ENCODE results near the gene CDH6. TPM values are rescaled to one million over a fixed set of nuclear protein-coding genes. Genes with fewer than 3 reads are reported as not detected.

The CDH6 gene
- total RNA-seq, 1 donor from 2014 or later = 127 TPM

- TF ChIP-seq, protein P1, sequence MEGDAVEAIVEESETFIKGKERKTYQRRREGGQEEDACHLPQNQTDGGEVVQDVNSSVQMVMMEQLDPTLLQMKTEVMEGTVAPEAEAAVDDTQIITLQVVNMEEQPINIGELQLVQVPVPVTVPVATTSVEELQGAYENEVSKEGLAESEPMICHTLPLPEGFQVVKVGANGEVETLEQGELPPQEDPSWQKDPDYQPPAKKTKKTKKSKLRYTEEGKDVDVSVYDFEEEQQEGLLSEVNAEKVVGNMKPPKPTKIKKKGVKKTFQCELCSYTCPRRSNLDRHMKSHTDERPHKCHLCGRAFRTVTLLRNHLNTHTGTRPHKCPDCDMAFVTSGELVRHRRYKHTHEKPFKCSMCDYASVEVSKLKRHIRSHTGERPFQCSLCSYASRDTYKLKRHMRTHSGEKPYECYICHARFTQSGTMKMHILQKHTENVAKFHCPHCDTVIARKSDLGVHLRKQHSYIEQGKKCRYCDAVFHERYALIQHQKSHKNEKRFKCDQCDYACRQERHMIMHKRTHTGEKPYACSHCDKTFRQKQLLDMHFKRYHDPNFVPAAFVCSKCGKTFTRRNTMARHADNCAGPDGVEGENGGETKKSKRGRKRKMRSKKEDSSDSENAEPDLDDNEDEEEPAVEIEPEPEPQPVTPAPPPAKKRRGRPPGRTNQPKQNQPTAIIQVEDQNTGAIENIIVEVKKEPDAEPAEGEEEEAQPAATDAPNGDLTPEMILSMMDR (conservative IDR thresholded peaks at IDR 0.05) = no peak
- H3K4me3 Mint-ChIP-seq = no peak overlapping the region
- H3K9me3 Mint-ChIP-seq = peaks cover 5% of the 10 kb centered on the region
- H3K36me3 Mint-ChIP-seq = no peaks in the 10 kb centered on the region
- H3K4me1 Mint-ChIP-seq (ENCODE audit: unreplicated experiment) = no peaks in the 10 kb centered on the region
- no peak overlapping the region for H3K27ac Mint-ChIP-seq
- peaks cover 9% of the 10 kb centered on the region for H3K27me3 Mint-ChIP-seq
- no peak for DNase-seq (ENCODE audit: extremely low spot score, unreplicated experiment)
These were observed 173.5 kb downstream of the CDH6 start for GRCh38 chr5:31366941-31367340.

DNA sequence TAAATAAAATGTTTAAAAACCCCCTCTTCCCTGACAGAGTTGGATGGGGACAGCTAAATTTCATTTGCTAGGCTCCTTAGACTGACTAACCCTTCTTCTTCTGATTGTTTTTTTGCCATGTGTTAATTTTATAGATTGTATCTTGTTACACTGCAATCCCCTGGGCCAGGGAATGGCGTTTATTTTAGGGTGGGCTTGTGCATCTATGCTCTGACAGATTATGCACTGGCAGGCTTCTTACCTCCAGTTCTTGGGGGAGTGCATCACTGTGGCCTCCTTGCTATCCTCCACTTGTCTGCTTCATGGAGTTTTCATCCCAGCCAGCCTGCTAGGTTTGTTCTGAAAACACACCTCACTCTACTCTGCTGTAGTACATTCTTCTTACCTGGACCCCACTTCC is 178.6 kb downstream of the CDH6 start:
- TF ChIP-seq, protein P1 (conservative IDR thresholded peaks at IDR 0.05) = no peak
- H3K36me3 Mint-ChIP-seq = no peaks in the 10 kb centered on the region

DNA sequence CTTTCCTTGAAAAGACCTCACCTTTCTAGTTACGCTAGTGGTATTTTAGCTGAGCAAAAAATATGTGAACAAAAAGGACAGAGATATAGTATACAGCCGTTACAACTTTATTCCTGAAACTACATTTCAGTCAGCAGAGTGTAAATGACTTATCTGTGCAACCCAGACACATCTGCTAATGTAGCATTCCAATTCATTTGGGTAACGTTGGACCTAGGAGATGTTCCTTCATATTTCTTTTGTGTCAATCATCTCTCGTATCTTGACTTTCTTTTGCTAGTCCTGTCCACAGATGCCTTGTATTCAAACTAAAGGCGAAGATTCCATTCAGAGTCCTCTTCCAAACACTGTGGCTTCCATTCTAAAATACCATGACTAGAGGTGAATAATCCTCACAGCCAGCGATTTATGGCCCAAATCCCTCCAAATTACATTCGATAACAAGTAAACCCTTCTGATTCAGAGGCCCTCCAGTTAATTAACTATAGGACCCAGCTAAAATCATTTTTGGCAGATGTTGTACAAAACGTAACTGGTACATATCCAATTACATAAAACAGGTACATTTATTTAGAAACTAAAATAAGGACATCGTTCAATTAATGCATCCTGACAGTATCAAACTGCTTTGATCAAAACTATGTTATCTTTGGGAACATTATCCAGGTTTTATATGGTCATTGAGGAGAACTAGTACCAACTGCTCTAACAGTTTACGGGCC is 182.7 kb downstream of the CDH6 start:
- DNase-seq (ENCODE audit: extremely low spot score, unreplicated experiment) = no peak
- H3K27ac Mint-ChIP-seq = no peak overlapping the region
- H3K4me3 Mint-ChIP-seq = no peak overlapping the region
- H3K27me3 Mint-ChIP-seq = peaks cover 15% of the 10 kb centered on the region
- H3K36me3 Mint-ChIP-seq = no peaks in the 10 kb centered on the region
- H3K9me3 Mint-ChIP-seq = no peaks in the 10 kb centered on the region
- no peaks in the 10 kb centered on the region for H3K4me1 Mint-ChIP-seq (ENCODE audit: unreplicated experiment)
- TF ChIP-seq, protein P1 (conservative IDR thresholded peaks at IDR 0.05) = no peak

More for the DNA sequence above, 178.6 kb downstream of the CDH6 start:
- Mint-ChIP-seq H3K4me3 (no peak overlapping the region), H3K9me3 (no peaks in the 10 kb centered on the region), H3K4me1 (ENCODE audit: unreplicated experiment) (no peaks in the 10 kb centered on the region), H3K27me3 (peaks cover 15% of the 10 kb centered on the region), H3K27ac (no peak overlapping the region)
- DNase-seq (ENCODE audit: extremely low spot score, unreplicated experiment) = no peak

DNA sequence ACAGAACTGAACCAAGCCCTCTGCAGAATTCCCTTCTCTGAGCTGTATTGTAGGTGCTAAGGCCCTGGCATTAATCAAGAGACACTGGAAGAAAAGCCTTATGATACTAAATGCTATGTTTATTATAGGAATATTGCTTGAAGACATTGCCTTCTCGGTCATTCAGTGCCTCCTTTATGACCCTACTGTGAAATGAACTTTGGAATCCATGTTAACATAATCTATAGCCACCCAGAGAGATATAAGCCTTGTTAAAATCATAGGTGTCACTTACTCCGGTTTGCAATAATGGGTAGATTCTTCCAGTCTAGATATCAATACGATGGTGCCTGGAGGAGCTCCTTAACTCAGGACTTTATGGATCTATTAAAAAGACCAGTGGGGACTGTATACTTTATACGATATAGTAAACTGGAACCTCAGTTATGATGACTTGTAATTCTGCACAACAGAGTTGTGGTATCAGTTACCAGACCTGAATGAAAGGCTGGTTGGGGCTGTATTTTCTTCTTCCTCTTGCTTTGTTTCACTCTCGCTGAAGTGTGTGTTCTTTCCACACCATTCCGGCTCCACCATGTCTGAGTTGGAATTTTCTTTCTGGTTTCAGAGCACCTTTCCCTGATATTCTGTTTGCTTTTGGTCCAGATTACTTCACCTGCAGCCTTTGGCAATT is 183.9 kb downstream of the CDH6 start:
- DNase-seq (ENCODE audit: extremely low spot score, unreplicated experiment) = no peak
- Mint-ChIP-seq H3K9me3 (no peaks in the 10 kb centered on the region), H3K4me1 (ENCODE audit: unreplicated experiment) (peaks cover 9% of the 10 kb centered on the region), H3K36me3 (no peaks in the 10 kb centered on the region), H3K27ac (no peak overlapping the region), H3K27me3 (peaks cover 7% of the 10 kb centered on the region), H3K4me3 (no peak overlapping the region)
- TF ChIP-seq, protein P1 (conservative IDR thresholded peaks at IDR 0.05) = no peak

DNA sequence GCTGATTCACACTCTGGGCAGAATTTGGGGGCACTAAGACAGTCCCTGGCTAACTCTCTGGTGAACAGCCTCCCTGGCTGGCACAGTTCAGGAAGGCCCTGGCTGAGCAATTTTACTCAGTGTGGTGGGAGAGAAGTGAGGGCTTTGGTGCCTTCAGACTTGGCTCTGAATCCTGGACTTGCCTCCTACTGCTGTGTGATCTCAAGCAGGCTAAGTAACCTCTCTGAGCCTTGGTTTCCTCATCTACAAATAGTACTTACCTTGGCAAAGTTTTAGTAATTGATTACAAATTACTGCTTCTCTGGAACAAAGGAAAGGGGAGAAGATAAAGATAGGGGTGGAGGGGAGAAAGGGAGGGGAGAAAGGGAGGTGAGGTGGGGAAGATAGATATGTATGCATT is 184.7 kb downstream of the CDH6 start:
- peaks cover 4% of the 10 kb centered on the region for H3K27me3 Mint-ChIP-seq
- no peaks in the 10 kb centered on the region for H3K36me3 Mint-ChIP-seq
- no peak for DNase-seq (ENCODE audit: extremely low spot score, unreplicated experiment)
- H3K4me3 Mint-ChIP-seq = no peak overlapping the region
- H3K9me3 Mint-ChIP-seq = no peaks in the 10 kb centered on the region
- no peak overlapping the region for H3K27ac Mint-ChIP-seq
- H3K4me1 Mint-ChIP-seq (ENCODE audit: unreplicated experiment) = peaks cover 14% of the 10 kb centered on the region
- TF ChIP-seq, protein P1 (conservative IDR thresholded peaks at IDR 0.05) = no peak
